HG03442 (cell line): ENCODE results near the gene STK38.
"Not testable (repeated sequence)": the region's sequence is repeated elsewhere in the genome, so short reads cannot be mapped to it uniquely, and the experiment has no call there.

ENCODE experiments used
- ATAC-seq: cut with Tn5 transposase; IDR thresholded peaks from one replicate; pipeline ENCODE4 v1.9.1; 2021; ENCODE audit warnings: mild to moderate bottlenecking, moderate library complexity; ENCODE audit not compliant: unreplicated experiment

STK38 gene

GRCh38 chr6:36491378-36491965 lies 55.8 kb downstream of the STK38 start:
- no peak for ATAC-seq

GRCh38 chr6:36489426-36489825 lies 57.9 kb downstream of the STK38 start:
- no peak for ATAC-seq

GRCh38 chr6:36488221-36488620 lies 59.1 kb downstream of the STK38 start:
- ATAC-seq: no peak

GRCh38 chr6:36487698-36488097 lies 59.6 kb downstream of the STK38 start:
- ATAC-seq: no peak

- no peak for ATAC-seq
Observed at GRCh38 chr6:36484736-36485135, 62.5 kb downstream of the STK38 start.

- ATAC-seq: not testable (repeated sequence)
Observed at GRCh38 chr6:36483326-36483725, 64.0 kb downstream of the STK38 start.

- ATAC-seq: no peak
Observed at GRCh38 chr6:36479256-36479655, 68.0 kb downstream of the STK38 start.

GRCh38 chr6:36478051-36478526 lies 69.2 kb downstream of the STK38 start:
- ATAC-seq: no peak

- ATAC-seq: no peak
Observed at GRCh38 chr6:36469946-36470345, 77.3 kb downstream of the STK38 start.

GRCh38 chr6:36469148-36469661 lies 78.1 kb downstream of the STK38 start:
- no peak for ATAC-seq

- no peak for ATAC-seq
Observed at GRCh38 chr6:36467625-36468024, 79.7 kb downstream of the STK38 start.

GRCh38 chr6:36464233-36464632 lies 83.0 kb downstream of the STK38 start:
- ATAC-seq: no peak

- no peak for ATAC-seq
Observed at GRCh38 chr6:36463676-36464075, 83.6 kb downstream of the STK38 start.

- ATAC-seq: no peak
Observed at GRCh38 chr6:36461646-36462045, 85.6 kb downstream of the STK38 start.

GRCh38 chr6:36460916-36461315 lies 86.4 kb downstream of the STK38 start:
- ATAC-seq: no peak

GRCh38 chr6:36459501-36459900 lies 87.8 kb downstream of the STK38 start:
- no peak for ATAC-seq

- no peak for ATAC-seq
Observed at GRCh38 chr6:36455486-36456027, 91.7 kb downstream of the STK38 start.

- not testable (repeated sequence) for ATAC-seq
Observed at GRCh38 chr6:36452897-36453296, 94.4 kb downstream of the STK38 start.

- ATAC-seq: not testable (repeated sequence)
Observed at GRCh38 chr6:36449173-36449572, 98.1 kb downstream of the STK38 start.

GRCh38 chr6:36445621-36446020 lies 101.7 kb downstream of the STK38 start:
- no peak for ATAC-seq

GRCh38 chr6:36444470-36444869 lies 102.8 kb downstream of the STK38 start:
- no peak for ATAC-seq
